ENCODE measurements around the gene HADHB. TPM values are rescaled to one million over a fixed set of nuclear protein-coding genes. Genes with fewer than 3 reads are reported as not detected.

HADHB gene
- total and polyA plus RNA-seq, 12 donors = 256 to 1,542 (median 820) TPM

DNA sequence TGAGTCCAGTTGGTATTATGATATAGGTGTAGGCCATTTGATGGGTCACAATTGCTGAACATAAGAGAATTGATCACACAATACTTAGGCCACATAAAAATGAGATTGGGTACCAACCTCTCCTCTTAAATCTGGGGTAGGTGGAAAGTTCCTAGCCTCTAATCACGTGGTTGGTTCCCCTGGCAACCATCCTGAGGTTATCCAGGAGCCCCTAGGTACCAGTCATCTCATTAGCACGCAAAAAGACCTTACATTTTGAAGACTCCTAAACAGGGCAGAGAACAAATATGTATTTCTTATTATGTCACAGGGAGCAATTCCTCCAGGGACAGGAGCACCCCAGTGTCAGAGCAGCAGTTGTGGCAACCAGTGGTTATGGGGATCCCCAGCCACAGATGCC lies 88.6 kb downstream of the HADHB start:
- DNase-seq = no peak
- Histone ChIP-seq H3K9me3 (no peaks in the 10 kb centered on the region), H3K36me3 (no peaks in the 10 kb centered on the region), H3K4me1 (peaks cover 0 to 7% (median 0%) of the 10 kb centered on the region in 9 donors), H3K4me3 (no peak overlapping the region), H3K27ac (no peak overlapping the region), H3K27me3 (no peaks in the 10 kb centered on the region)
- TF ChIP-seq, protein P1, sequence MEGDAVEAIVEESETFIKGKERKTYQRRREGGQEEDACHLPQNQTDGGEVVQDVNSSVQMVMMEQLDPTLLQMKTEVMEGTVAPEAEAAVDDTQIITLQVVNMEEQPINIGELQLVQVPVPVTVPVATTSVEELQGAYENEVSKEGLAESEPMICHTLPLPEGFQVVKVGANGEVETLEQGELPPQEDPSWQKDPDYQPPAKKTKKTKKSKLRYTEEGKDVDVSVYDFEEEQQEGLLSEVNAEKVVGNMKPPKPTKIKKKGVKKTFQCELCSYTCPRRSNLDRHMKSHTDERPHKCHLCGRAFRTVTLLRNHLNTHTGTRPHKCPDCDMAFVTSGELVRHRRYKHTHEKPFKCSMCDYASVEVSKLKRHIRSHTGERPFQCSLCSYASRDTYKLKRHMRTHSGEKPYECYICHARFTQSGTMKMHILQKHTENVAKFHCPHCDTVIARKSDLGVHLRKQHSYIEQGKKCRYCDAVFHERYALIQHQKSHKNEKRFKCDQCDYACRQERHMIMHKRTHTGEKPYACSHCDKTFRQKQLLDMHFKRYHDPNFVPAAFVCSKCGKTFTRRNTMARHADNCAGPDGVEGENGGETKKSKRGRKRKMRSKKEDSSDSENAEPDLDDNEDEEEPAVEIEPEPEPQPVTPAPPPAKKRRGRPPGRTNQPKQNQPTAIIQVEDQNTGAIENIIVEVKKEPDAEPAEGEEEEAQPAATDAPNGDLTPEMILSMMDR (IDR thresholded peaks at IDR 0.05) = no peak
- whole genome bisulfite sequencing, 2 donors = 21 to 58% methylated on average over 2 of the region's 2 CpGs
- intact Hi-C loops (cut with DNase I) = loop anchor here in 4 of 10 donors (5.0 to 10.0 kb wide), 3 partner anchors 88 to 111 kb away; partner anchors contain the start of genes HADHA (in 3 of the 4) and HADHB (in 3 of the 4)
- no peak for ATAC-seq

DNA sequence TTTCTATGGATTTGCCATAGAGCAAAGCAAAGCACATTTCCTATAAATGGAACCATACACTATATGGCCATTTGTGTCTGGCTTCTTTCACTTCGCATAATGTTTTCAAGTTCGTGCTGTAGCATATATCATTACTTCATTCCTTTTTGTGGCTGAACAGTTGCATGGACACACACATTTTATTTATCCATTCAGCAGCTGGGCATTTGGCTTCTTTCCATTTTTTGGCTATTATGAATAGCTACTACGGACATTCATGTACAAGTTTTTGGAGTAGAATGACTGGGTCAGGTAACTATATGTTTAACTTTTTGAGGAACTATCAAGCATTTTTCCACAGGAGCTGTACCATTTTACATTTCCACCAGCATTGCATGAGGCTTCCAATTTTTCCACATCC lies 90.5 kb downstream of the HADHB start:
- ATAC-seq = no peak
- intact Hi-C loops (cut with DNase I) = loop anchor here in 1 of 10 donors (10.0 kb wide), 1 partner anchor 90 kb away; the partner anchor contains the start of genes HADHA and HADHB
- TF ChIP-seq, protein P1 (IDR thresholded peaks at IDR 0.05) = no peak
- Histone ChIP-seq H3K4me1 (peaks cover 0 to 1% (median 0%) of the 10 kb centered on the region in 9 donors), H3K36me3 (no peaks in the 10 kb centered on the region), H3K4me3 (no peak overlapping the region), H3K27ac (no peak overlapping the region), H3K9me3 (no peaks in the 10 kb centered on the region), H3K27me3 (no peaks in the 10 kb centered on the region)
- no peak for DNase-seq
- WGBS, 2 donors = 63 to 73% methylated on average over 3 of the region's 3 CpGs

DNA sequence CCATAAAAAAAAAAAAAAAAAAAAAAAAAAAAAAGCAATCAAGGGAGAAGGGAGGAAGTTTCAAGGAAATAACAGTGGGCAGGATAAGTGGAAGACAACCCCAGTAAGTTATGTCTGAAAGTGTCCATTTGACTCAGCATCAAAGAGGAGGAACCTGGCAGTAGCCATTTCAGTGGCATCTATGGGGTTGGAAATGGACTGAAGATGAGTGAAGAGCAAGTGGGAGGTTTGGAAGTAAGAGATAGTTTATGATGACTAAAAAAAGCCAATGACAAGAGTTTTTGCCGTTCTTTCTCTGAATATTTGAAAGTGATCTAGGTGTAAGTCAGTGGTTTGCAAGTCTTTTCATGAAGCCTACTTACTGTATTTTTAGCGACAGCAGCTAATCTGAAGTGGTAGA lies 92.0 kb downstream of the HADHB start:
- 87 to 92% methylated on average over 2 of the region's 2 CpGs for WGBS, 2 donors
- intact Hi-C loops (cut with DNase I) = loop anchor here in 1 of 10 donors (10.0 kb wide), 1 partner anchor 92 kb away; the partner anchor contains the start of genes HADHA and HADHB
- TF ChIP-seq, protein P1 (IDR thresholded peaks at IDR 0.05) = no peak

DNA sequence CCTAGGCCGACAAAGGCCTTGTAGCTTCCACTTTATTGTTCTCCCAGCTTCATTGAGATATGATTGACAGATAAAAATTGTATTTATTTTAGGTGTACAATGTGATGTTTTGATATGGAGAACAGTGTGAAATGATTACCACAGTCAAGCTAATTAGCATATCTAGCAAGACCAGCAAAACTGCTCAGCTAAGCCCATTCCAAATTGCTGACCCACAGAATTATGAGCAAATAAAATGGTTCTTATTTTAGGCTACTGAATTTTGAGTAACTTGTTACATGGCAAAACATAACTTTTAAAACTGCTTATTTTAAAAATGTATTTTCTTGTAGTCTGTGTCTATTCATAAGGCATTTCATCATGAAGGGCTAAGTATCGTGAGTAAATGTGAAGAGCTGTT lies 92.6 kb downstream of the HADHB start:
- no peak for ATAC-seq
- Histone ChIP-seq H3K9me3 (no peaks in the 10 kb centered on the region), H3K36me3 (no peaks in the 10 kb centered on the region), H3K27me3 (no peaks in the 10 kb centered on the region), H3K4me1 (no peaks in the 10 kb centered on the region), H3K4me3 (no peak overlapping the region), H3K27ac (no peak overlapping the region)
- WGBS, 2 donors = 94 to 98% methylated on average over 2 of the region's 2 CpGs
- intact Hi-C loops (cut with DNase I) = loop anchor here in 1 of 10 donors (10.0 kb wide), 1 partner anchor 92 kb away; the partner anchor contains the start of genes HADHA and HADHB
- DNase-seq = no peak
- TF ChIP-seq, protein P1 (IDR thresholded peaks at IDR 0.05) = no peak

More for the DNA sequence above, 92.0 kb downstream of the HADHB start:
- DNase-seq = no peak
- H3K36me3 ChIP-seq = no peaks in the 10 kb centered on the region
- ATAC-seq = no peak
- no peak overlapping the region for H3K4me3 ChIP-seq
- H3K9me3 ChIP-seq = no peaks in the 10 kb centered on the region
- no peaks in the 10 kb centered on the region for H3K4me1 ChIP-seq
- H3K27me3 ChIP-seq = no peaks in the 10 kb centered on the region
- no peak overlapping the region for H3K27ac ChIP-seq

Other genes with a start within 250 kb of the HADHB start
- gene RAB10, start 210.9 kb upstream of the HADHB start, total RNA-seq = 100 to 1,000 TPM in 4 of 10 donors, 10 to 100 TPM in 6; 86.4 to 110 (median 94.9) TPM
- 10 to 100 TPM; 32.2 to 47.6 TPM for gene RAB10, start 210.9 kb upstream of the HADHB start, polyA plus RNA-seq
- gene GAREM2, start 71.9 kb upstream of the HADHB start, total RNA-seq = 1 to 10 TPM in 6 of 10 donors, under 1 TPM in 4; 0.55 to 2.3 (median 1.4) TPM
- gene GAREM2, start 71.9 kb upstream of the HADHB start, polyA plus RNA-seq = under 1 TPM; 0.59 to 0.72 TPM
- gene HADHA, start 307 bp upstream of the HADHB start, total RNA-seq = 100 to 1,000 TPM; 298 to 686 (median 410) TPM
- 100 to 1,000 TPM; 143 to 192 TPM for gene HADHA, start 307 bp upstream of the HADHB start, polyA plus RNA-seq
- 10 to 100 TPM in 7 of 10 donors, 1 to 10 TPM in 3; 9.1 to 15.8 (median 12.4) TPM for gene SELENOI, start 101.2 kb downstream of the HADHB start, total RNA-seq
- gene SELENOI, start 101.2 kb downstream of the HADHB start, polyA plus RNA-seq = 1 to 10 TPM; 2.4 to 4.0 TPM
- gene ADGRF3, start 101.8 kb downstream of the HADHB start, total RNA-seq = under 1 TPM in 1 of 10 donors, not detected in 9; 0.72 TPM
- gene ADGRF3, start 101.8 kb downstream of the HADHB start, polyA plus RNA-seq = under 1 TPM in 1 of 2 donors, not detected in 1; 0.03 TPM
- under 1 TPM in 3 of 10 donors, not detected in 7; 0.17 to 0.37 (median 0.23) TPM for gene DRC1, start 157.0 kb downstream of the HADHB start, total RNA-seq
- gene DRC1, start 157.0 kb downstream of the HADHB start, polyA plus RNA-seq = under 1 TPM in 1 of 2 donors, not detected in 1; 0.06 TPM
- under 1 TPM in 3 of 10 donors, not detected in 7; 0.05 to 0.25 (median 0.10) TPM for gene OTOF, start 233.2 kb downstream of the HADHB start, total RNA-seq
- gene OTOF, start 233.2 kb downstream of the HADHB start, polyA plus RNA-seq = under 1 TPM in 1 of 2 donors, not detected in 1; 0.03 TPM